GM12872 (cell line): ENCODE data around the gene DNAJC18.

Experiments
- TF ChIP-seq, protein P1 (sequence below): IDR thresholded peaks from 3 replicates; pipeline ENCODE4 v1.5.1; 2011; ENCODE audit warnings: low read depth, mild to moderate bottlenecking, low read length, moderate library complexity; ENCODE audit not compliant: insufficient read depth

DNAJC18 gene

DNA sequence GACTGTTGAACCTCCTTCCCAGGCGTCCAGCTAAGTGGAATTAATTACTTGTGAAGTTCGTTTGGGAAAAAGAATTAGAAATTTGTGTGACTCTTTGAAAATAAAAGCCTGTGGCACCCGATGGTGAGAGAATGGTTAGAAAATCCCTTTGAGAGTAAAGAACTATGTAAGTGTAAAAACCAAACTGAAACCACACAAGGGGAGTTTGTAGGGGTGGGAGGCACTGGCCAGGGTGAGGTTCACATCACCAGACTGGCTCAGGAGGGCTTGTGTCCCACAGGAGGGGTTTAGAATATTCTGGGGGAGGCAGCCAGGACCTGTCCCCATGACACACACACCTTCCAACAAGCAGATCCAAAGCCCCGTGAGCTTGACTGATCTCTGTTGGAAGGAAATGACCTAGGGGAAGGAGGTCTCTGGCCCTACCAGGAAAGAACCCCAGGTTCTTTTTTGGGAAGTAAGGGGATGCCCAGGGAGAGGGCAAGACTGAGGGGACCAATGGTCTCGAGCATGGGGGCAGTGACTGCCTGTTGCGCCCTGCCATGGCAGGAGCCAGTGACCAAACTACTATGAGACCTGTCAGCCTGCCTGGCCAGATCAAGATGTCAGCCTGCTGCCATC lies 39.7 kb downstream of the DNAJC18 start:
- TF ChIP-seq, protein P1, sequence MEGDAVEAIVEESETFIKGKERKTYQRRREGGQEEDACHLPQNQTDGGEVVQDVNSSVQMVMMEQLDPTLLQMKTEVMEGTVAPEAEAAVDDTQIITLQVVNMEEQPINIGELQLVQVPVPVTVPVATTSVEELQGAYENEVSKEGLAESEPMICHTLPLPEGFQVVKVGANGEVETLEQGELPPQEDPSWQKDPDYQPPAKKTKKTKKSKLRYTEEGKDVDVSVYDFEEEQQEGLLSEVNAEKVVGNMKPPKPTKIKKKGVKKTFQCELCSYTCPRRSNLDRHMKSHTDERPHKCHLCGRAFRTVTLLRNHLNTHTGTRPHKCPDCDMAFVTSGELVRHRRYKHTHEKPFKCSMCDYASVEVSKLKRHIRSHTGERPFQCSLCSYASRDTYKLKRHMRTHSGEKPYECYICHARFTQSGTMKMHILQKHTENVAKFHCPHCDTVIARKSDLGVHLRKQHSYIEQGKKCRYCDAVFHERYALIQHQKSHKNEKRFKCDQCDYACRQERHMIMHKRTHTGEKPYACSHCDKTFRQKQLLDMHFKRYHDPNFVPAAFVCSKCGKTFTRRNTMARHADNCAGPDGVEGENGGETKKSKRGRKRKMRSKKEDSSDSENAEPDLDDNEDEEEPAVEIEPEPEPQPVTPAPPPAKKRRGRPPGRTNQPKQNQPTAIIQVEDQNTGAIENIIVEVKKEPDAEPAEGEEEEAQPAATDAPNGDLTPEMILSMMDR = no peak

GRCh38 chr5:139397921-139398320 lies 41.4 kb downstream of the DNAJC18 start:
- TF ChIP-seq, protein P1 = no peak

DNA sequence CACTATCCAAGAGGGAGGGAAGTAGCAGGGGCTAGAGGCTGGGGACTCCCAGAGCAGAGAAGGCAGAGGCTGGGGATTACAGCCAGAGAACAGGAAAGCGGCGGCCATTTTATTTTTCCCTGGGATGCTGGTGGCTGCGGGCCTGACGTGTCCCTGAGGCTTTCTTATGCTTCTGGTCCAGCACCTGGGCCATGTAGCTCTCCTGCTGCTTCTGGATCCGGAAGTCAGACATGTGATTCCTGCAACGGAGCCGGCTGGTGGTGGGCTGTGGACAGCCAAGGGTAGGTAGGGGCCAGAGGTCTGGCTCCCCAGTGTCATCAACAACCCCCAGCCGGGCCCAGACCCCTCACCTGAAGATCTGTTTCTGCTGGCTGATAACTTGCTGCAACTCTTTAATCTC lies 42.6 kb downstream of the DNAJC18 start:
- TF ChIP-seq, protein P1 = no peak

GRCh38 chr5:139395844-139396640 lies 43.3 kb downstream of the DNAJC18 start:
- TF ChIP-seq, protein P1 = peak; percentile 12; the same call in 1 of the 3 replicates

DNA sequence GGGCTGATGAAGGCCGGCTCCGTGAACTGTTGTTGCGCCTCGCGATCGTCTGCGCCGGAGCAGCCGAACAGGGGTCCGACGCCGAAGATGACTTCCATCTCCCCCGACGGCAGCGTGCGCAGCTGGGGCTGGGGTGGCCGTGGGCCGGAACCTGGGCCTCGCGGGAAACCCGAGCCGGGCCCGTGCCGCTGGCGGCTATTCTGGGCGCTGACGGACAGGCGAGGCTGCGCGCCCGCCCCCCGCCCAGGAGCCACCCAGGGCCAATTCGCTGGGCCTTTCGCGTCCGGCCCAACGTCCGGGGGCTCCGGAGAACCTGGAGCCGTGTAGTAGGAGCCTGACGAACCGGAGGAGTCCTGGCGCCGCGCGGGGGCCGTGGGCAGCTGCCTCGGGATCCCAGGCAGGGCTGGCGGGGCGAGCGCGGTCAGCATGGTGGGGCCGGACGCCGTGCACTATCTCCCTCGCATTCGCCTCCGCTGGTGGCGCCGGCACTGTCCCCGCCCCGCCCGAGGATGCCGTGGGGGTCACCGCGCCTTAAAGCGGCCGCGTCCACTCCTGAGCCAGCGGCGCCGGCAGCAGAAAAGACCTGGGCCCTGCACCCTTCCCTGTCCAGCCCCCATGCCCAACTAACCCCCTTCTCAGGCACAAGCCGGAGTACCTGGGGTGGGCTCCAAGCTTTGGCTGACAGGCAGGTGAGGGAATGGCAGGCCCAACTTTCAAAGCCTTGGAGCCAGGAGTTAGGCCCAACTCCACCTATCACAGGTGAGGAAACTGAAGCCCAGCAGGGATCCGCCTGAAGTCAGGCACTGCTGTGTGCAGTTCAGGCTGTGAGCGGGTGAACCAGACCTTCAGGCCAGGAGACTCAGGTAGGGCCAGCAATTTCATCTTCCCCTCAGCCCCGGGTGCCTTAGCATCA lies 44.4 kb downstream of the DNAJC18 start, which contains the start of gene PROB1:
Gene PROB1, minus strand, starts transcription at position 451 of the 913 bp plus-strand sequence. Its CDS starts 23 bp downstream, at position 428.
- TF ChIP-seq, protein P1 = no peak

DNA sequence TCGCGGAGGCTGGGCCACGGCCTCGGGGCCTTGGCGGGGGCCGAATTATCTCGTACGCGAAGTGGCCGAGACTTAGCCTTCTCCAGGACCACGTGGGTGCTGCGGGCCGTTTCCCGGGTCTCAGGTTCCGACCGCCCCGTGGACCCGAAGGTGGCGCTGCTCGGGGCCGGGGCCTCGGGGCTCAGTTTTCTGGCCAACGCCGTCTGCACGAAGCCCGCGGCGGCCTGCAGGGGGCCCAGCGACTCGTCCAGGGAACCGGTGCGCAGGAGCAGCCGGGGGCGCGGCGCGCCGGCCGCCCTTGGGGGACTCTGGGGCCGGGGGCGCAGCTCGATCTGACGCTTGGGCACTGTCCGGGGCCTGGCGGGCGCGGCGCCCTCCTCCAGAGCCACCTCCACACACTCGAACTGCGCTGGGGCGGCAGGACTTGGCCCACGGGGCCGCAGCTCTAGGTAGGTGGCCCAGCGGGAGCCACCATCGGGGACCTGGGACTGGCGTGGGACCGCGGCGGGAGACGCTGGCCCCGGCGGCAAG lies 45.1 kb downstream of the DNAJC18 start:
- TF ChIP-seq, protein P1 = peak; percentile 73
